Lower lobe of right lung (tissue), 2 donors: Measurements from ENCODE around the gene SUSD4. TPM values are rescaled to one million over a fixed set of nuclear protein-coding genes. Genes with fewer than 3 reads are reported as not detected.

Experiments used
- ATAC-seq, 2 donors: fragments of 200-7000 bp; cut with Tn5 transposase; one replicate each; pipeline ENCODE4 v1.9.1; 2020 to 2022; ENCODE audit warnings: mild to moderate bottlenecking in 2 of 2, moderate library complexity in 2 of 2
- DNase-seq: peaks from one replicate; pipeline ENCODE4 v3.0.0-alpha.2; 2020
- H3K27ac ChIP-seq: fragments of 200-600 bp; one replicate; pipeline ENCODE4 v1.8.0; 2022
- H3K27me3 ChIP-seq: fragments of 200-600 bp; one replicate; pipeline ENCODE4 v1.8.0; 2022; ENCODE audit warnings: low read depth
- H3K36me3 ChIP-seq: fragments of 200-600 bp; one replicate; pipeline ENCODE4 v1.8.0; 2022; ENCODE audit warnings: mild to moderate bottlenecking
- H3K4me1 ChIP-seq: fragments of 200-600 bp; one replicate; pipeline ENCODE4 v1.8.0; 2022
- H3K4me3 ChIP-seq: fragments of 200-600 bp; one replicate; pipeline ENCODE4 v1.8.0; 2022; ENCODE audit warnings: mild to moderate bottlenecking
- H3K9me3 ChIP-seq: fragments of 200-600 bp; one replicate; pipeline ENCODE4 v1.8.0; 2022
- CTCF ChIP-seq: fragments of 200-600 bp; IDR thresholded peaks from one replicate; pipeline ENCODE4 v1.8.0; 2022; ENCODE audit warnings: antibody characterized with exemption, mild to moderate bottlenecking
- intact Hi-C: fragments of 100-400 bp; cut with DNase I; formaldehyde crosslinking; loops from one replicate; pipeline ENCODE4 v1.11.0; 2022
- total RNA-seq: library from RNA; stranded (reverse); fragmentation: NEBNext Ultra II Directional; extraction: Animal tissue kit (Norgen Biotek cat#: 25700); gene quantifications from one replicate; pipeline ENCODE4 v1.2.1, GENCODE V29; 2021
- donor health status: DM: no; HTN: yes; CAD: no; lungs with severe emphysema.

The SUSD4 gene
- total RNA-seq, 1 donor from 2014 or later: 3.7 TPM

- ATAC-seq: no peak
- Histone ChIP-seq H3K4me3 (no peak overlapping the region), H3K36me3 (no peaks in the 10 kb centered on the region), H3K27me3 (no peaks in the 10 kb centered on the region), H3K9me3 (no peaks in the 10 kb centered on the region), H3K27ac (no peak overlapping the region), H3K4me1 (no peaks in the 10 kb centered on the region)
- TF ChIP-seq CTCF: no peak
- DNase-seq: no peak
- intact Hi-C loops: no loop called here
Observed at GRCh38 chr1:223334156-223334555, 29.8 kb downstream of the SUSD4 start.

- H3K4me3 ChIP-seq: no peak overlapping the region
- no peak for ATAC-seq
- H3K36me3 ChIP-seq: no peaks in the 10 kb centered on the region
- no peaks in the 10 kb centered on the region for H3K27me3 ChIP-seq
- H3K4me1 ChIP-seq: no peaks in the 10 kb centered on the region
- TF ChIP-seq CTCF: no peak
- no peak overlapping the region for H3K27ac ChIP-seq
- H3K9me3 ChIP-seq: no peaks in the 10 kb centered on the region
- no peak for DNase-seq
- intact Hi-C loops: no loop called here
Observed at GRCh38 chr1:223332997-223333396, 31.0 kb downstream of the SUSD4 start.

- Histone ChIP-seq H3K27ac (no peak overlapping the region), H3K27me3 (no peaks in the 10 kb centered on the region), H3K4me3 (no peak overlapping the region), H3K36me3 (no peaks in the 10 kb centered on the region), H3K4me1 (no peaks in the 10 kb centered on the region), H3K9me3 (no peaks in the 10 kb centered on the region)
- no peak for DNase-seq
- TF ChIP-seq CTCF: no peak
- intact Hi-C loops: no loop called here
- ATAC-seq: peak in 1 of 2 donors; percentile 47
Observed at GRCh38 chr1:223331929-223332328, 32.0 kb downstream of the SUSD4 start.

- no peak for DNase-seq
- no peak for TF ChIP-seq CTCF
- Histone ChIP-seq H3K36me3 (no peaks in the 10 kb centered on the region), H3K9me3 (no peaks in the 10 kb centered on the region), H3K4me3 (no peak overlapping the region), H3K27ac (no peak overlapping the region), H3K4me1 (no peaks in the 10 kb centered on the region), H3K27me3 (no peaks in the 10 kb centered on the region)
- intact Hi-C loops: no loop called here
- no peak for ATAC-seq
Observed at GRCh38 chr1:223331301-223331700, 32.7 kb downstream of the SUSD4 start.

GRCh38 chr1:223330466-223330865, 33.5 kb downstream of the SUSD4 start:
- no peak for TF ChIP-seq CTCF
- H3K4me1 ChIP-seq: no peaks in the 10 kb centered on the region
- no peak for ATAC-seq

More at GRCh38 chr1:223330466-223330865, 33.5 kb downstream of the SUSD4 start:
- DNase-seq: no peak
- no peak overlapping the region for H3K4me3 ChIP-seq
- intact Hi-C loops: no loop called here
- H3K27me3 ChIP-seq: no peaks in the 10 kb centered on the region
- H3K36me3 ChIP-seq: no peaks in the 10 kb centered on the region
- no peak overlapping the region for H3K27ac ChIP-seq
- no peaks in the 10 kb centered on the region for H3K9me3 ChIP-seq
